ENCODE measurements around the gene UNC13B.
"Not testable (repeated sequence)": the region's sequence is repeated elsewhere in the genome, so short reads cannot be mapped to it uniquely, and the experiment has no call there.

The UNC13B gene

GRCh38 chr9:35407846-35408245 lies 246.0 kb downstream of the UNC13B start:
- TF ChIP-seq ZNF555 (tag by site-specific recombination; conservative IDR thresholded peaks at IDR 0.05) (no peak), ZNF548 (tag by site-specific recombination; IDR thresholded peaks at IDR 0.05) (no peak), ZBTB17 (tag by site-specific recombination; IDR thresholded peaks at IDR 0.05) (no peak), ZNF211 (tag by site-specific recombination; IDR thresholded peaks at IDR 0.05; ENCODE audit: low read depth) (no peak)
- H3K36me3 ChIP-seq (ENCODE audit: control insufficient read depth in 2 of 2, insufficient read depth in 1 of 2, low read length in 2 of 2) = peaks cover 0 to 13% of the 10 kb centered on the region in 2 experiments; a peak in 1 of 3 replicates
- H3K9me3 ChIP-seq (ENCODE audit: control insufficient read depth, insufficient read depth, low read depth, low read length) = no peaks in the 10 kb centered on the region
- ChIA-PET POLR2A (no interaction called here), CTCF (interaction anchor here (0.6 to 1.0 kb wide), 3 partner anchors 12 to 221 kb away, joined by 3 read pairs; no protein-coding TSS in a partner anchor)
- H3K27ac ChIP-seq (ENCODE audit: extremely low read depth, low read depth, low read length) = no peak overlapping the region
- no peaks in the 10 kb centered on the region for H3K4me1 ChIP-seq (ENCODE audit: control insufficient read depth, insufficient read depth, low read length)
- H3K4me3 ChIP-seq (ENCODE audit: low read depth, low read length) = no peak overlapping the region

GRCh38 chr9:35409434-35409833 lies 247.6 kb downstream of the UNC13B start:
- POLR2A ChIA-PET; H3K9me3 ChIP-seq (ENCODE audit: control insufficient read depth, insufficient read depth, low read depth, low read length); H3K4me1 ChIP-seq (ENCODE audit: control insufficient read depth, insufficient read depth, low read length); H3K27ac ChIP-seq (ENCODE audit: extremely low read depth, low read depth, low read length); H3K4me3 ChIP-seq (ENCODE audit: low read depth, low read length); H3K36me3 ChIP-seq (ENCODE audit: control insufficient read depth in 2 of 2, insufficient read depth in 1 of 2, low read length in 2 of 2): not testable (repeated sequence)
- CTCF ChIA-PET = interaction anchor here (0.7 kb wide), 1 partner anchor 145 kb away, joined by 3 read pairs; no protein-coding TSS in a partner anchor
- TF ChIP-seq ZNF518A (tag by site-specific recombination; conservative IDR thresholded peaks at IDR 0.05; ENCODE audit: low read depth) = peak; percentile 83
- TF ChIP-seq ZNF426 (tag by site-specific recombination; IDR thresholded peaks at IDR 0.05) = peak; percentile 72
- 0 out of 2 replicates have a peak, but pooled peaks have one; percentile 61 for TF ChIP-seq ZNF664 (tag by site-specific recombination; IDR thresholded peaks at IDR 0.05)
- peak; percentile 60 for TF ChIP-seq ZNF555 (tag by site-specific recombination; conservative IDR thresholded peaks at IDR 0.05)
- TF ChIP-seq ZNF140 (tag by site-specific recombination; IDR thresholded peaks at IDR 0.05) = peak; percentile 77; the same call in 1 of the 2 replicates
- peak; percentile 41; the same call in 1 of the 2 replicates for TF ChIP-seq ZXDB (tag by site-specific recombination; IDR thresholded peaks at IDR 0.05)
- peak; percentile 69 for TF ChIP-seq ZBTB11 (tag by site-specific recombination; conservative IDR thresholded peaks at IDR 0.05; ENCODE audit: low read depth)
- peak; percentile 29; the same call in 1 of the 2 replicates for TF ChIP-seq ZNF654 (tag by site-specific recombination; IDR thresholded peaks at IDR 0.05; ENCODE audit: low read depth)
- TF ChIP-seq ZNF394 (tag by site-specific recombination; IDR thresholded peaks at IDR 0.05; ENCODE audit: borderline replicate concordance) = peak; percentile 91
- TF ChIP-seq ZNF623 (tag by site-specific recombination; IDR thresholded peaks at IDR 0.05) = peak; percentile 66
- peak; percentile 39; the same call in 1 of the 2 replicates for TF ChIP-seq ZNF629 (tag by site-specific recombination; IDR thresholded peaks at IDR 0.05)
- peak; percentile 12 for TF ChIP-seq ZNF510 (tag by site-specific recombination; IDR thresholded peaks at IDR 0.05; ENCODE audit: insufficient replicate concordance)
- peak; percentile 52 for TF ChIP-seq REST (tag by site-specific recombination; IDR thresholded peaks at IDR 0.05)
- peak; percentile 44 for TF ChIP-seq ZBTB8A (tag by site-specific recombination; IDR thresholded peaks at IDR 0.05)
- TF ChIP-seq ZNF404 (tag by site-specific recombination; IDR thresholded peaks at IDR 0.05) = 0 out of 2 replicates have a peak, but pooled peaks have one; percentile 52
- TF ChIP-seq ZNF639 (tag by site-specific recombination; IDR thresholded peaks at IDR 0.05) = 0 out of 2 replicates have a peak, but pooled peaks have one; percentile 26
- TF ChIP-seq ZFP37 (tag by site-specific recombination; IDR thresholded peaks at IDR 0.05) = 0 out of 2 replicates have a peak, but pooled peaks have one; percentile 59
- TF ChIP-seq ZNF266 (tag by site-specific recombination; IDR thresholded peaks at IDR 0.05; ENCODE audit: low read depth) = peak; percentile 43; the same call in 1 of the 2 replicates
